Activated naive CD4-positive, alpha-beta T cell treated with anti-CD3 and anti-CD28 coated beads for 36 hours (primary cell): ENCODE measurements around the gene BICC1. TPM values are rescaled to one million over a fixed set of nuclear protein-coding genes. Genes with fewer than 3 reads are reported as not detected.

Experiments used
- CTCF ChIA-PET: fragments of 350-600 bp; sonication (Branson Sonifier 250); formaldehyde crosslinking; loops from one replicate; lab custom pipeline; 2021; ENCODE audit warnings: antibody characterized with exemption; lab: Charles Lee
- DNase-seq: peaks from one replicate; pipeline ENCODE4 v3.0.0-alpha.2; 2020
- H3K27ac Mint-ChIP-seq: one replicate; pipeline ENCODE4 v1.8.0; 2021; ENCODE audit warnings: mild to moderate bottlenecking, mixed read lengths
- H3K27me3 Mint-ChIP-seq: one replicate; pipeline ENCODE4 v1.8.0; 2021; ENCODE audit warnings: low read depth, mixed read lengths
- H3K36me3 Mint-ChIP-seq: one replicate; pipeline ENCODE4 v1.8.0; 2021; ENCODE audit warnings: low read depth, mixed read lengths
- H3K4me1 Mint-ChIP-seq: one replicate; pipeline ENCODE4 v1.8.0; 2021; ENCODE audit warnings: low read depth, mixed read lengths
- H3K4me3 Mint-ChIP-seq: one replicate; pipeline ENCODE4 v1.8.0; 2021; ENCODE audit warnings: mild to moderate bottlenecking, moderate library complexity, mixed read lengths
- H3K9me3 Mint-ChIP-seq: one replicate; pipeline ENCODE4 v1.8.0; 2021; ENCODE audit warnings: mixed read lengths
- intact Hi-C: fragments of 100-400 bp; cut with micrococcal nuclease; formaldehyde crosslinking; loops from one replicate; pipeline ENCODE4 v1.15.1; 2023
- total RNA-seq, 2 experiments: library from RNA; stranded (reverse); gene quantifications; one replicate each; pipeline ENCODE4 v1.2.3, GENCODE V29; 2021

The BICC1 gene
- total RNA-seq, 2 experiments from 2014 or later, result not detected

DNA sequence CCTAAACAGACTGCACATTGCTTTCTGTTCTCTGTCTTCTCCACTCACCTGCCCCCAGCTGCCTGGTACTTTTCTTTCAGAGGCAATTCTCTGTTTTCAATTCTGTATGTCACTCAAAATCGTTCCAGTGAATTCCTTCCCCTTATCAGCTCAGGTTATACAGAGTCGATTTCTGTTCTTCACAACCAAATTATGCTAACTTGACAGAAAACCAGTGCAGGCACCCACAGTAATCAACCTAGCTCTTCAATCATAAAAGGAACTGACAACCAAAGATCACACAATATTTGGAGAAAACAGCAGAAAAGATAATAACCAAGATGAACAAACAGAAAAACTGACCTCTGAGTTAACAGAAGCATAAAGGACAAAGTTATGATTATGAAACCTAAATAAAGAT, 360.5 kb downstream of the BICC1 start:
- no peak overlapping the region for H3K4me3 Mint-ChIP-seq
- intact Hi-C loops, result no loop called here
- H3K27ac Mint-ChIP-seq, result no peak overlapping the region
- no peaks in the 10 kb centered on the region for H3K4me1 Mint-ChIP-seq
- no peaks in the 10 kb centered on the region for H3K27me3 Mint-ChIP-seq
- H3K9me3 Mint-ChIP-seq, result no peaks in the 10 kb centered on the region
- CTCF ChIA-PET, result no interaction called here
- H3K36me3 Mint-ChIP-seq, result no peaks in the 10 kb centered on the region
- no peak for DNase-seq

Other genes with a start within 250 kb of the BICC1 start
- 1 to 10 TPM; 5.6 TPM for gene IPMK, start 245.0 kb upstream of the BICC1 start, total RNA-seq
- gene CISD1, start 243.7 kb upstream of the BICC1 start, total RNA-seq, result 10 to 100 TPM; 52.7 to 55.0 TPM
- gene UBE2D1, start 177.9 kb upstream of the BICC1 start, total RNA-seq, result 1 to 10 TPM; 8.7 to 9.3 TPM
- 10 to 100 TPM; 87.7 to 91.8 TPM for gene TFAM, start 127.5 kb upstream of the BICC1 start, total RNA-seq